GM18873 (cell line): ENCODE measurements around the gene ADGRB3.
"Not testable (repeated sequence)": the region's sequence is repeated elsewhere in the genome, so short reads cannot be mapped to it uniquely, and the experiment has no call there.

Source experiments
- ATAC-seq: cut with Tn5 transposase; IDR thresholded peaks from one replicate; pipeline ENCODE4 v1.9.1; 2021; ENCODE audit warnings: mild to moderate bottlenecking, moderate library complexity, moderate number of reproducible peaks; ENCODE audit not compliant: unreplicated experiment, low FRiP score

ADGRB3 gene

GRCh38 chr6:68642977-68643376, 7.9 kb downstream of the ADGRB3 start:
- ATAC-seq: no peak

DNA sequence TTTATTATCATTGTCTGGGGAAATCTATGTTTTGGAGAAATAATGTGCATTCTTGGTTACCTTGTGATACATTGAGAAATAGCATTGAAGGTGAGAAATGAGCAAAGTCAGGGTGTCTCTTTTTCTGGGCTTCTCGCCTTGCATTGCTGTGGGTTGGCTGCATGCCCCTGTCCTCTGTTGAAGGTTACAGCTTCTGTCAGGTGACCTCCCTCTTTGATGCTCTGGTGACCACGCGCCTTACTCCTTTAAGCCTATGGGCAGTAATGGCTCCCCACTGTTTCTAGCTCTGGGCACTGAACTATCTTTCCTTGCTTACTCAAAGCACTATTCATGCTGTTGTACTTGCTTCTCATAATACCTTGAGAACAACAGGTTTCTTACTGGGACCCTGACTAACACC, 14.6 kb downstream of the ADGRB3 start:
- ATAC-seq: no peak

DNA sequence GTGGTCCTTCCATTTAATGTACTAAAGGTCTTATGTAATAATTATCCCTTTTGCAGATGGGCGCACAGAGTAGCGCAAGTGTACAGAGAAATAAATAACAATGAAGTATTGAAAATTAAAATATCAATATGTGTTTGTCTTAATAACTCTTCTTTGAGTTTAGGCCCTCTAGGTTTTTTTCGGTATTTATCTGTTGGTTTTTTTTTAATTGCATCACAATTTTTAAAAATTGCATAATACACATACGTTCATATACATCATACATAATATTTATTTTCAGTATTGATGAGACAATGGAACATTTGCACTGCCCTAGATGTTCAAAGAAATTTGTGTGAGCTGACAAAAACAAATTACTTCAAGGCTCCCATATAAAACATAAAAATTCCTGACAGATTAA, 15.1 kb downstream of the ADGRB3 start:
- no peak for ATAC-seq

DNA sequence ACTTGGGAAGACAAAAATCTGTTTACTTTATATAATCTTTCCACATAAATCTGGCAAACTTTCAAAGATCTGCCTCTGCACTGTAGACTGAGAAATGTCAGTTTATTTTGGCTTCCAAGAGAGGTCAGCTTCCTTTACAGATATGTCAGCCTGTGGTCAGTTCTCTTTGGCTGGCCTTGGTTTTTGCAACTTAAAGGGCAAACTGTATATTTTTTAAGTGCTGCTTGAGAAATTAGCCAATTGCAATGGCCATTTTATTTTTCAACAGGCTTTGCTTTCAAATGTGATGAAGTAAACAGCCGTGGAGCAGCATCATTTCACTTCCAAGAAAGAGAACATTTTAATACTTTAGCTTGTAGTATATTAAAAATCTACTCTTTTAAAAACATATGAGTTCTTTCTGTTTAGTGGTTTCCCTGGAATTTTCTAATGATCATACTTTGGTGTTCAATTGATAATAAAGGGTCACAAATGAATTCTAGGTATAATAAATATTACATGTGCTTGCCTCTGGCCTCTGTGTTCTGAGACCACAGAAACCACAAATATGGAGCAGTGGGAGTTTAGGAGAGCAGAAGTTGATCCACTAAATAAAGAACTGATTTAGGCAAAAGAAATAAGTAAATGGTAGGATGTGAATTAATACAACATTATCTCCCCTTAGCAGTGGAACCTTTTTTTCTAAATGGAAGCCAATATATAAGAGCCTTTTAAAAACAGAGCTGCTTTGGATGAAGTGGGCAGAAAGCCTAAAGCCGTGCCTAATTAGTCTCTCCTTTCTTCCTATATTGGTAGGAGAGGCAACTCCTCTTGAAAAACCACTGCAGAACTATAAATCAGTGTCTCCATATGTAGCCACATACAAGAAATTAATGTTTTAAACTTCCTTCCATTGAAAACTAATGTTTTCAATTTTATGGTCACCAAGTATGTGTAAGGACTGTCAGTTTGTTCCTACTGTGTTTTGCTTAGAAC, 16.2 kb downstream of the ADGRB3 start:
- no peak for ATAC-seq

DNA sequence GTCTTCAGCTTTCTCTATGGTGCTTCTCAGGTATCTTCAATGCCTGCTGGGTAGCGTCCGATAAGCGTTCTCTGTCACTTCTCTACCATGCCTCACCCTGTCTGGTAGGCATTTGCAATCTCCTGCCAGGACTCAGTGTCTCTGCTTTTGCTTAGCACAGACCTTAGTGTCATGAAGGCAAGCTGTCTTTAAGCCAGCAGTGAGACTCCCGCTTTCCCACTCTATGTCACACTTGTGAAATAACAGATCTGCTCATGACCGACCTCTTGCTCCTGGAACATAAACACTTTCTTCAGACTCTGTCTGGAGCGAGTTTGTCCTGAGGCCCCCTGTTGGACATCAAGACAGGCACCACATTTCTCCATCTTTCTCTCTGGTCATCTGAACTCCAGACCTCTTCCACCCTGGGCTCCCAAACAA, 17.0 kb downstream of the ADGRB3 start:
- ATAC-seq: no peak

DNA sequence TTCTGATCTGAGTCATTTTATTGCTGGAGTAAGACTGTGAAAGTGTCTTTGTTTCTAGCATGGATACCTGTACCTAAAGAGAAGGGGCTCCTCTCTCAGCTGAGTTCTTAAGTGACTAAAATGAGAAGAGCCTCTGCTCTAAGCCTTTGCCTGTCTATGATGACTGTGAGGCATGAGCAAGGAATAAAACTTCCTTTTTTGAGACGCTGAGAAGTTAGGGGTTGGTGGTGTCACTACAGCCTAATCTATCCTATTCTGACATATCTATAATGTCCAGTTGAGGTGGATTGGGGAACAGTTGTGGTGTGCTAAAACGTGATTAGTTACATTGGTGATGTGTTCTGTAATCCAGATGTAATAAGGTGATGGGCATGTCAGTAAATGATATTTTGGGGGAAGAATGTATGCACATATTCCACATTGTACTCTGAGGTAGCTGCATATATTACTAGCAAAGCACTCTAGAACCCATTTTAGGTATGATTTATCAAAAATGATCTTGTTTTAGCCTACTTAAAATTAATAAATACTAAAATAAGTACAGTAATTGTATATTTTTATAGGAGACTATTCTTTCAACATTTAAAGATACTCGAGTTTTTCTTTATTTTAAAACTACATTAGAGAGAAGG, 18.1 kb downstream of the ADGRB3 start:
- no peak for ATAC-seq

- no peak for ATAC-seq
These were observed 18.6 kb downstream of the ADGRB3 start for GRCh38 chr6:68653706-68654089.

DNA sequence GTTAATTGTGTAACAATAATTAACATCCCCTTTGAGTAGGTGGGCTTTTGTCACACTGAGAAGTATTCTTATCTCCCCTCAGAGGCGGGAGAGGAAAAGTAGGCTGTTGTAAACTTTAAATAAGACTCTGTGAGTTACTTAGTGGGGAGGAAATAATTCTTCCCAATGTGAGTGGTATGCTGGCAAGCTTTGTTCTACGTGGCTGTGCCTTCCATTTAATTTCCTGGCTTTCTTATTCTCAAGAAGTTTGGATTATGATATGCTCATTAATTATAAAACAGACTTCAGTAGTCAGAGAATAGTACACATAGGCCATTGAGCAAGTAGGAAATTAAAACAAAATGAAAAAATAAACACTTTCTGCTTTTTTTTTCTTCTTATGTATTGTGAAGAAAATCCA, 19.1 kb downstream of the ADGRB3 start:
- ATAC-seq: no peak

- no peak for ATAC-seq
These were observed 19.9 kb downstream of the ADGRB3 start for GRCh38 chr6:68655028-68655427.

GRCh38 chr6:68657374-68658139, 22.5 kb downstream of the ADGRB3 start:
- no peak for ATAC-seq

GRCh38 chr6:68658338-68658737, 23.3 kb downstream of the ADGRB3 start:
- ATAC-seq: no peak

- ATAC-seq: no peak
These were observed 38.2 kb downstream of the ADGRB3 start for GRCh38 chr6:68673255-68673654.

- ATAC-seq: no peak
These were observed 40.5 kb downstream of the ADGRB3 start for GRCh38 chr6:68675548-68675947.

- ATAC-seq: not testable (repeated sequence)
These were observed 41.0 kb downstream of the ADGRB3 start for GRCh38 chr6:68676094-68676493.

DNA sequence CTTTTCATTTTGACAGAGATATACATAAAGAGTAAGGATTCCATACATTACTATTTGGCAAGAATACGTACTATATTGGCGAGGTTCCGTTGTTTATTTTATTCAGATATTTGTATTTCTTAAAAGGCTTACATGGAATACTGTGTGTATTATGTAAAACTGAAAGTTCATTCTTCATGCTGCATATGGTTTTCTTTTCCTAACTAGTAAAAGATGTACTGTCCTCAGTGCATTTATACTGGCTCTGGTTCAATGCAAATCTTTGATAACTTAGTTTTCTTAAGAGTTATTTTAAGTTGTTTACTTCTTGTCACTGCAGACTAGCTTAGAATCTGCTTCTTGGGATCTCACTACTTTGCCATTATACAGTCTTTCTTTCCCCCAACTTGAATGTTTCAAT, 42.0 kb downstream of the ADGRB3 start:
- no peak for ATAC-seq

DNA sequence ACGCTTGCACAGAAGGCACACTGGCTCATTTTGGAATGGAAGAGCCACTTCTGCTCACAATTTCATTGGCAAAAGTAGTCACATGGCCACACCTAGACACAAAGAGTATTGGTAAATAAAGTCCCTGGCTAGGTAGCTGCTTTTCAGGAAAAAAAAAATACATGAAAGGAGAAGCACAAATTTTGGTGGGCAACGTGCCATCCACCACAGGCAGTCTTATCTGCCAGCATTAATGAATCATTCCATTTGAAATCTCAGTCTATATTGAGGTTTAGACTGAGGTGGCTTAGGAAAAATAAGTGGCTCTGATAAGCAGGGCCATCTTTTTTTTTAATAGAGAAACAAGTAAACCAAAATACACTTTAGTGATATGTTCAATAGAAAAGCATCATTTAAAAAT, 44.3 kb downstream of the ADGRB3 start:
- no peak for ATAC-seq

DNA sequence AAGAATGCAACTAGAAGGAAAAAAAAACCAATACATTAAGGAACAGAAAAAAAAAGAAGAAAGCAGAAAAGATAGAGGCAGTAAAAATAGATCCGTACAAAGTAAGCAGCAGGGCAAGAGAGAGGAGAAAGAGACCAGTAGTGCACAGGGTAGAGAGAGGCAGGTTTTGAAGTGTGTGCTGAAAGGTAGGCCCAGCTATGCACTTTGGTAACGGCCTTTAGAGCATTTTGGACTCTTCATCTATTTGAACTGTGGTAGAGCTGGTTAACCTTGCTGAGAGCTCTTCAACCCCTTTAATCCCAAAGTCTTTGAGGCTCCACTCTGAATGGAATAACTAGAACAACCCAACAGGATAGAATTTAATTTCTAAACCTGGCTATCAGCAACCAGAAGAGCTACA, 45.2 kb downstream of the ADGRB3 start:
- no peak for ATAC-seq

- no peak for ATAC-seq
These were observed 54.8 kb downstream of the ADGRB3 start for GRCh38 chr6:68689910-68690309.

DNA sequence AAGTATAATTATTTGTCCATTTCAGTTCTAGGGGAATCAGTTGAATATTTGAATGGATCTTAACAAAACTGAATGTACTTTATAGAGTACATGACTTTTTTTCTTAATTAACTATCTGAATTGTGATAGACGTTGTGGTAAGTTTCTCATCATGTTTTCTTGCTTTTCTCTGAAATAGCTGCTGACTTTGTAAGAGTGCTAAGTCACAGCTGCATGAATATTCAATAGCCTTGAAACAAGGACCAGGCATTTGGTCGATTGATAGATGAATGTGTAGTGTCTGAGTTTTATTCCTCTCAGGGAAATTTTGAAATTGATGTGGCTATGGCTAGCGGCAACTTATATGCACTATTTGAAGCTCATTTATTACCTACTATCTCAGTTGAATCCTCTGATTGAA, 56.0 kb downstream of the ADGRB3 start:
- no peak for ATAC-seq

GRCh38 chr6:68693271-68693670, 58.2 kb downstream of the ADGRB3 start:
- ATAC-seq: no peak

DNA sequence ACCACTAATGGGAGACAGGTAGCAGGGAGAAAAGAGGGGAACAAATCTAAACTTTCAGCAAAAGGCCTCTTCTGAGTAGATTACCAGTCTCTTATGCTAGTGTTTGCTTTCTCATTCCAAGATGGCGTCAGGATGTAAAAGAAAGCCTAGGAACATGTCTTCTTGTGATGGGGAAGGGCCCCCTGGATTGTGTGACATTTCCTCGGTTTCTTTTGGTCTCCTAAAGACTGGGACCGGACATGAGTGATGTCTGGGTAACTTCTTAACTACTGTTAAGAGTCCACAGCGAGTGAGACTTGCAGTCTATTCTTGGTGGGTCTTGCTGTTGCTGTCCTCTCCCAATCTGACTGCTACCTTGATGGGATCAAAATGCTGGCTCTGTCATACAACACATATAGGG, 60.3 kb downstream of the ADGRB3 start:
- no peak for ATAC-seq
